Activated naive CD8-positive, alpha-beta T cell treated with anti-CD3 and anti-CD28 coated beads, Interleukin-2, amount 10 ng/mL, durations not matched to agents 7 days and 5 days (primary cell): ENCODE measurements around the gene NFAT5. TPM values are rescaled to one million over a fixed set of nuclear protein-coding genes. Genes with fewer than 3 reads are reported as not detected.
"Not testable (repeated sequence)": the region's sequence is repeated elsewhere in the genome, so short reads cannot be mapped to it uniquely, and the experiment has no call there.

Source experiments
- ATAC-seq: fragments of 150-1000 bp; cut with Tn5 transposase; one replicate; pipeline ENCODE4 v1.10.0; 2021; ENCODE audit warnings: low read depth, moderate library complexity
- POLR2A ChIA-PET: fragments of 350-600 bp; sonication (Branson Sonifier 250); formaldehyde crosslinking; loops from one replicate; lab custom pipeline; 2021; ENCODE audit warnings: antibody characterized with exemption; lab: Charles Lee
- DNase-seq: peaks from one replicate; pipeline ENCODE4 v3.0.0; 2021
- H3K27ac Mint-ChIP-seq: one replicate; pipeline ENCODE4 v1.8.0; 2022; ENCODE audit warnings: mild to moderate bottlenecking, mixed read lengths
- H3K27me3 Mint-ChIP-seq: one replicate; pipeline ENCODE4 v1.8.0; 2022; ENCODE audit warnings: mild to moderate bottlenecking, moderate library complexity, mixed read lengths
- H3K36me3 Mint-ChIP-seq: one replicate; pipeline ENCODE4 v1.8.0; 2021; ENCODE audit warnings: mild to moderate bottlenecking, mixed read lengths
- H3K4me1 Mint-ChIP-seq: one replicate; pipeline ENCODE4 v1.8.0; 2021; ENCODE audit warnings: mixed read lengths
- H3K4me3 Mint-ChIP-seq: one replicate; pipeline ENCODE4 v1.8.0; 2022; ENCODE audit warnings: mild to moderate bottlenecking, moderate library complexity, mixed read lengths
- H3K9me3 Mint-ChIP-seq: one replicate; pipeline ENCODE4 v1.8.0; 2021; ENCODE audit warnings: mixed read lengths
- total RNA-seq, 2 experiments: library from RNA; stranded (reverse); gene quantifications; one replicate each; pipeline ENCODE4 v1.2.3, GENCODE V29; 2021

NFAT5 gene
- total RNA-seq, result 10 to 100 TPM; 21.7 to 24.8 TPM

- POLR2A ChIA-PET, result interaction anchor here (0.6 to 1.0 kb wide), 4 partner anchors 14 to 683 kb away, joined by 3 read pairs; no protein-coding TSS in a partner anchor
- peak; percentile 99 for DNase-seq
- ATAC-seq, result peak; percentile 60
- no peaks in the 10 kb centered on the region for H3K9me3 Mint-ChIP-seq
- H3K36me3 Mint-ChIP-seq, result peaks cover 2% of the 10 kb centered on the region
- peaks cover 2% of the 10 kb centered on the region for H3K27me3 Mint-ChIP-seq
- H3K4me3 Mint-ChIP-seq, result peak within 1 kb of the TSS; percentile 99
- H3K27ac Mint-ChIP-seq, result peak within 1 kb of the TSS; percentile 98
- peaks cover 44% of the 10 kb centered on the region for H3K4me1 Mint-ChIP-seq
Observed at GRCh38 chr16:69565671-69566239, at the start of gene NFAT5. TSS of gene NFAT5 (plus strand) at chr16:69565966. CDS start at chr16:69566302, 336 bp downstream.

- H3K27ac Mint-ChIP-seq, H3K9me3 Mint-ChIP-seq, ATAC-seq, H3K36me3 Mint-ChIP-seq, H3K4me3 Mint-ChIP-seq, DNase-seq, H3K27me3 Mint-ChIP-seq, POLR2A ChIA-PET: not testable (repeated sequence)
- H3K4me1 Mint-ChIP-seq, result peaks cover 28% of the 10 kb centered on the region
Observed at GRCh38 chr16:69517914-69518313, 47.9 kb upstream of the NFAT5 start.

GRCh38 chr16:69520413-69520799 lies 45.4 kb upstream of the NFAT5 start:
- POLR2A ChIA-PET, result interaction anchor here (1.5 kb wide), 1 partner anchor 44 kb away, joined by 11 read pairs; no protein-coding TSS in a partner anchor
- H3K27ac Mint-ChIP-seq, result peak overlapping the region; percentile 81

GRCh38 chr16:69520800-69521602 lies 44.8 kb upstream of the NFAT5 start:
- ATAC-seq (peak; percentile 88), DNase-seq (peak; percentile 41)
- H3K36me3 Mint-ChIP-seq, result peaks cover 6% of the 10 kb centered on the region
- POLR2A ChIA-PET, result interaction anchor here (1.5 kb wide), 1 partner anchor 43 kb away, joined by 11 read pairs; no protein-coding TSS in a partner anchor
- peak overlapping the region; percentile 48 for H3K4me3 Mint-ChIP-seq
- no peaks in the 10 kb centered on the region for H3K9me3 Mint-ChIP-seq
- peaks cover 26% of the 10 kb centered on the region for H3K4me1 Mint-ChIP-seq
- H3K27ac Mint-ChIP-seq, result peak overlapping the region; percentile 81
- H3K27me3 Mint-ChIP-seq, result no peaks in the 10 kb centered on the region

More at GRCh38 chr16:69520413-69520799, 45.4 kb upstream of the NFAT5 start:
- H3K9me3 Mint-ChIP-seq, result no peaks in the 10 kb centered on the region
- peaks cover 26% of the 10 kb centered on the region for H3K4me1 Mint-ChIP-seq
- peak overlapping the region; percentile 48 for H3K4me3 Mint-ChIP-seq
- ATAC-seq (no peak), DNase-seq (no peak)
- no peaks in the 10 kb centered on the region for H3K27me3 Mint-ChIP-seq
- H3K36me3 Mint-ChIP-seq, result peaks cover 6% of the 10 kb centered on the region

- no peaks in the 10 kb centered on the region for H3K27me3 Mint-ChIP-seq
- POLR2A ChIA-PET, result interaction anchor here (0.8 kb wide), 2 partner anchors 42 to 126 kb away, joined by 3 read pairs; no protein-coding TSS in a partner anchor
- peaks cover 3% of the 10 kb centered on the region for H3K36me3 Mint-ChIP-seq
- no peak overlapping the region for H3K27ac Mint-ChIP-seq
- no peaks in the 10 kb centered on the region for H3K9me3 Mint-ChIP-seq
- DNase-seq, result no peak
- H3K4me1 Mint-ChIP-seq, result peaks cover 26% of the 10 kb centered on the region
- no peak overlapping the region for H3K4me3 Mint-ChIP-seq
- no peak for ATAC-seq
Observed at GRCh38 chr16:69522041-69522578, 43.7 kb upstream of the NFAT5 start.

- no peaks in the 10 kb centered on the region for H3K9me3 Mint-ChIP-seq
- no peak overlapping the region for H3K27ac Mint-ChIP-seq
- no peak overlapping the region for H3K4me3 Mint-ChIP-seq
- H3K4me1 Mint-ChIP-seq, result peaks cover 26% of the 10 kb centered on the region
- ATAC-seq (no peak), DNase-seq (no peak)
- H3K27me3 Mint-ChIP-seq, result no peaks in the 10 kb centered on the region
- H3K36me3 Mint-ChIP-seq, result peaks cover 3% of the 10 kb centered on the region
- POLR2A ChIA-PET, result interaction anchor here (0.8 kb wide), 2 partner anchors 41 to 126 kb away, joined by 3 read pairs; no protein-coding TSS in a partner anchor
Observed at GRCh38 chr16:69522732-69523404, 42.9 kb upstream of the NFAT5 start.

GRCh38 chr16:69523566-69524305 lies 42.0 kb upstream of the NFAT5 start:
- H3K4me3 Mint-ChIP-seq, result no peak overlapping the region
- ATAC-seq (no peak), DNase-seq (no peak)
- no peaks in the 10 kb centered on the region for H3K9me3 Mint-ChIP-seq
- no peak overlapping the region for H3K27ac Mint-ChIP-seq
- POLR2A ChIA-PET, result no interaction called here
- H3K36me3 Mint-ChIP-seq, result peaks cover 3% of the 10 kb centered on the region
- H3K27me3 Mint-ChIP-seq, result no peaks in the 10 kb centered on the region
- H3K4me1 Mint-ChIP-seq, result peaks cover 26% of the 10 kb centered on the region

GRCh38 chr16:69526831-69527655 lies 38.7 kb upstream of the NFAT5 start:
- Mint-ChIP-seq H3K27me3 (no peaks in the 10 kb centered on the region), H3K4me1 (peaks cover 22% of the 10 kb centered on the region), H3K36me3 (no peaks in the 10 kb centered on the region), H3K4me3 (no peak overlapping the region), H3K9me3 (no peaks in the 10 kb centered on the region), H3K27ac (no peak overlapping the region)
- ATAC-seq (no peak), DNase-seq (no peak)
- POLR2A ChIA-PET, result no interaction called here

- POLR2A ChIA-PET, result no interaction called here
- Mint-ChIP-seq H3K4me3 (no peak overlapping the region), H3K4me1 (peaks cover 17% of the 10 kb centered on the region), H3K9me3 (no peaks in the 10 kb centered on the region), H3K36me3 (no peaks in the 10 kb centered on the region), H3K27me3 (no peaks in the 10 kb centered on the region), H3K27ac (no peak overlapping the region)
- ATAC-seq, result no peak
- no peak for DNase-seq
Observed at GRCh38 chr16:69531988-69532387, 33.8 kb upstream of the NFAT5 start.

- ATAC-seq, result no peak
- Mint-ChIP-seq H3K36me3 (no peaks in the 10 kb centered on the region), H3K4me3 (no peak overlapping the region), H3K27me3 (no peaks in the 10 kb centered on the region), H3K27ac (no peak overlapping the region), H3K9me3 (no peaks in the 10 kb centered on the region), H3K4me1 (peaks cover 17% of the 10 kb centered on the region)
- no peak for DNase-seq
- POLR2A ChIA-PET, result interaction anchor here (0.6 kb wide), 1 partner anchor 440 kb away, joined by 5 read pairs; no protein-coding TSS in a partner anchor
Observed at GRCh38 chr16:69532641-69533455, 32.9 kb upstream of the NFAT5 start.

GRCh38 chr16:69534720-69535119 lies 31.0 kb upstream of the NFAT5 start:
- ATAC-seq (no peak), DNase-seq (no peak)
- Mint-ChIP-seq H3K9me3 (no peaks in the 10 kb centered on the region), H3K36me3 (no peaks in the 10 kb centered on the region), H3K4me1 (peaks cover 13% of the 10 kb centered on the region), H3K4me3 (no peak overlapping the region), H3K27ac (no peak overlapping the region), H3K27me3 (no peaks in the 10 kb centered on the region)
- POLR2A ChIA-PET, result no interaction called here
